HG02870 (cell line): ENCODE data around the gene TEX19.

ENCODE experiments used
- ATAC-seq: cut with Tn5 transposase; IDR thresholded peaks from one replicate; pipeline ENCODE4 v1.9.1; 2021; ENCODE audit warnings: mild to moderate bottlenecking, moderate library complexity; ENCODE audit not compliant: unreplicated experiment

Gene TEX19

GRCh38 chr17:82320956-82321927 is 37.8 kb upstream of the TEX19 start:
- ATAC-seq: no peak

DNA sequence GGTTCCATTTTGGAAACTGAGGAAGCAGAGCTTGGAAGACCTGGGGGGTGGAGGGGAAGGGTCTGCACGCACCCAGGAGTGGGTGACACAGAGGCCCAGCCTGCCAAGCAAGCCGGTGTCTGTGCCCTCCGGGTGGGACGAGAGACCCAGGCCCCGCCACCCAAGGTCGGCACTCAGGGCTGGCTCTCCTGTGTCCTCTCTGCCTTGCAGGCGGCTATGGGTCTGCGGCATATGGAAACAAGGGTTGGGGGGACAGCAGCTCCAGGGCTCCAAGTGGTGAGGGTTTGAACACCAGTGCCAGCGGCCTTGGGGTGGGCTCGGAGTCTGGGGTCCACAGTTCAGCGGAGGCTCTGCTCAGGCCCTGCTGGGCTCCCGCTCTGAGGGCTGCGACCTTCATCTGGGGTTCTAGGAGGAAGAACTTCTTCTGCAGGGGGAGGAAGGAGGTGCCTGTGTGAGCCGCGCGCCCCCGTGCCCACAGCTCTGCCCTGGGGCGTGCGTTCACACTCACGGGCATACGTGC is 37.0 kb upstream of the TEX19 start:
- ATAC-seq: no peak

- ATAC-seq: no peak
These were observed 36.3 kb upstream of the TEX19 start for GRCh38 chr17:82322526-82323453.

DNA sequence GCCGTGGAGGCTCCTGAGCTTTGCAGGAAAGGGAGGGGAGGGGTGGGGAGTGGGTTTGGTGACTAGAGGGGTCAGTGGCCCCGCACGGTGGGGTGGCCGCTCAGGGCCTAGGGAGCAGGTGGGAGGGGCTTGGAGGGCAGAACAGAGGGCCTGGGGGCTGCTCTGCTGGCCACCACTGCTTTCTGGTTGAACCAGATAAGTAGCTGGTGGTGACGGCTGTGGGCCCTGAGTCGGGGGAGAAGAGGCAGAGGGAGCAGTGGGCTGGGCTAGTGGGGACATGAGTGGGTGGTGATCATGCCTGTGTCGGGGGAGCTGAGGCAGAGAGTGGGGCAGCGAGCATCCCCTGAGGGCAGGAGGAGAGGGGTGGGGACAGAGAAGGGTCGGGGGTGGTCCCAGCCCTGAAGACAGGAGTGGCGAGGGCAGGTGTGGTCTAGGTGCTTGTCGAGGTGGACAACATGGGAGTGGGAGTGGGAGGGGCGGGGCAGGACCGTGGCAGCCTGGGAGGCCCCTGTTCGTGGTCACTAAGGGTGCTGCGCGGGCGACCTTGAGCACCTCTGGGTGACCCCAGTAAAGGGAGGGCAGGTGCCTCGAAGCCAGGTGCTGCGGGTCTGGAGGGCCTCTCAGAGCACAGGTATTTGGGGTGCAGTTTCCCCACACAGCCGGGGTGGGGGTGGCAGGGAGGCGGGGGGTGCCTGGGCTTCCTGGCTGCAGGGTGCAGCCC is 35.4 kb upstream of the TEX19 start:
- no peak for ATAC-seq

GRCh38 chr17:82324566-82325285 is 34.3 kb upstream of the TEX19 start:
- ATAC-seq: no peak

DNA sequence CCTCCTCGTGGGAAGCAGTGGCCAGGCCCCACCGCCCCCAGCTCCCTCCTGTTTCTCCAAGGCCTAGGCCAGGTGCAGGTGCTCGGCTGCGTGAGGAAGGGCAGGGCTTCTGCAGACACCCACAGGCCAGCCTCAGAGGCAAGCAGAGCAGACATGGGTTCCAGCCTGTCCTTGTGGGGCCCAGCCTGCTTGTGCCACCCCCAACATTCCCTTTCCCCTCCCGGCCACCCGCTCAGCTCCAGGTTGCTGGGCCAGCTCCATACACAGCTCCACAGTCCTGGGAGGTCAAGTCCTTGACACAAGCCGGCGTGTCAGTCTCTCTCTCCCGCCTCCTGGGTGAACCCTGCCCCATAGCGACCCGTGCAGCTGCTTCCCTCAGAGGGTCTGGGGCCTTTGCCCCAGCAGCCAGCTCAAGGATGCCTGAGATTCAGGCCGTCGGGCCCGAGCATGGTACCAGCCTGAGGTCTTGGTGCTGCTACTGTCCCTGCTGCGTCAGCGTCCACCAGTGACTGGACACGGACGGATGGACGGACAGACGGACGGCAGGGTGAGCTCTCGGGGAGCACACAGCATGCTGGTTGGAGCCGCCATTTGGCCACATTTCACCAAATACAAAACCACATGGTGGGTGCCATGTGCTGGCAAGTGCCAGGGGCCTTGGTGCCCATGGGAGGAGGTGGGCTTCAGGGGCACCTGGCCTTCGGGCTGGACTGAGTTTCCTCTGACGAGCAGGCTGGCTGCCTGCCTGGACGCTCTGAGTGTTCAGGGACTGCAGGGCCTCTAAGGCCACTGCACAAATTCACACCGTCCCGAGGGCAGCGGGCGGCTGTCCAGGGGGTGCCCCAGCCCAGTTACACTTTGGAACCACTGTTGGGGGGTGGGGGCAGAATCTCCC is 33.5 kb upstream of the TEX19 start:
- no peak for ATAC-seq

GRCh38 chr17:82327289-82327688 is 31.8 kb upstream of the TEX19 start:
- no peak for ATAC-seq

GRCh38 chr17:82327757-82328140 is 31.3 kb upstream of the TEX19 start:
- no peak for ATAC-seq

- no peak for ATAC-seq
These were observed 30.7 kb upstream of the TEX19 start for GRCh38 chr17:82328141-82328993.

DNA sequence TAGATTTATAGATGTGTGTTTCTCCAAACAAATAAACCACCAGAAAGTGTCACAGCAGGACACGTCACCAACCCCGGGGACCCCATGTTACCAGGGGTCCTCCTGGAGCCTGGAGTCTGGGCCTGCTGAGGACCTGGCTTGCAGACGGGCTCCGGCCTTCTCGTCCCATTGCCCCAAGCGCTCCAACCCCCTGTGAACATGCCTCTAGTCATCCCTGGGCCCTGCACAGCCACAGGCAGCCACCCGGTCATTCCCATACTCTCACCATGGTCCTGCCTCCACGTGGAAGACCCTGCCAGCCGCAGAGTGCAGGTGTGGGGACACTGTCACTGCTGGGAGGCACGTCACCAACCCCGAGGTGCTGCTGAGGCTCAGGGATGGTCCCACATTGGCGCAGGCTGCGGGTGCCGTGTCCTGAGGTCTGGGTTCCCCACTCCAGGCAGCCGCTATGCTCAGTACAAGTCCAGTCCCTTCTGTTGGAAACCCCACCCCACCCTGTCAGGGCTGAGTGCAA is 30.0 kb upstream of the TEX19 start:
- ATAC-seq: no peak

- ATAC-seq: no peak
These were observed 29.2 kb upstream of the TEX19 start for GRCh38 chr17:82329683-82330321.

GRCh38 chr17:82330322-82331239 is 28.5 kb upstream of the TEX19 start:
- no peak for ATAC-seq

DNA sequence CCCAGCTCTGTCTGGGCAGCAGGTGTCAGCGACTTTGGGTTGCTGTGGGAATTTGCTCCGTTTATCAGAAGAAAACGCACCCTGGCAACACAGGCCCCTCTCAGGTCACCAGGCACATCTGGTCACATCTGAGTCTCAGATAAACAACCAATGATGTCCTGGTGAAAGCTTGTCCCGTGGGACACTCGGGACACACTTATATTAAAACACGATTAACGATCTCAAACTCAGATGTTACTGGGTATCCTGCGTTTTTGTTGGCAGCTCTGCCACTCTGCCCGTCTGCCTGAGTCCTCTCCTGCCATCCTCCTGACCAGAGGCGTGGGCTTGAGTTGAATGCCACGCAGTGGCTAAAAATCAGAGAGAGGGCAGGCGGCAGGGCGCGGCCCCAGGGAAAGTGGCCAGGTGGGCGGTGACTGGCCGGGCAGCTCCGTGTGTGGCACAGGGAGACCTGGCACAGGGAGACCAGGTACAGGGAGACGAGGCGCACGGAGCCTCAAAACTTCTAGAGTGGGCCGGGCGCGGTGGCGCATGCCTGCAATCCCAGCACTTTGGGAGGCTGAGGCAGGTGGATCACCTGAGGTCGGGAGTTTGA is 27.6 kb upstream of the TEX19 start:
- no peak for ATAC-seq

DNA sequence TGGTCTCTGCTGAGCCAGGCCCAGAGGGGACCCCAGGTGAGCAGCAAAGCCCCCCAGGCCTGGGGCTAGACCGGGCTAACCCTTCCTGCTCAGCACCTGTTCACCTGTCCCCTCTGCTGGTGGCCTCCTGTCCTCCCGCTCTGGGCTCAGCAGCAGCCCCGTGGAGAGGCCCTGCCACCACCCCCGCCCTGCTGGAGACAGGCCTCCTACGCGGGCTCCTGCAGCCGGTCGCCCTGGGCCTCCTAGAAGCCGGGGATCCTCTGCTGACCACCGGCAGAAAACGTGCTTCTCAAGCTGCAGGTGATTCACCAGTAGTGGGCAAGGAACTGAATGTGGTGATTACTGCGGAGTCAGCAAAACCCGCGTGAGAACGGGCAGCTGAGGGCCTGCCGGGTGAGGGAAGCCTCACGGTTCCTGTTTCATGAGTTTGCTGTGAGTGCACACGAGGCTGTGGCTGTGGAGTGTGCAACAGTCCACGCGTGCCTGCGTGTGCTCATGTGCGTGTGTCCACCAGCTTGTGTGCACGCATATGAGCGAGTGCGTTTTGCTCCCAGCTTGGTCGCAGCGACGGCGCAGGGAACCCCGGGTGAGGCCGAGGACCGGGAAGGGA is 26.3 kb upstream of the TEX19 start:
- no peak for ATAC-seq

DNA sequence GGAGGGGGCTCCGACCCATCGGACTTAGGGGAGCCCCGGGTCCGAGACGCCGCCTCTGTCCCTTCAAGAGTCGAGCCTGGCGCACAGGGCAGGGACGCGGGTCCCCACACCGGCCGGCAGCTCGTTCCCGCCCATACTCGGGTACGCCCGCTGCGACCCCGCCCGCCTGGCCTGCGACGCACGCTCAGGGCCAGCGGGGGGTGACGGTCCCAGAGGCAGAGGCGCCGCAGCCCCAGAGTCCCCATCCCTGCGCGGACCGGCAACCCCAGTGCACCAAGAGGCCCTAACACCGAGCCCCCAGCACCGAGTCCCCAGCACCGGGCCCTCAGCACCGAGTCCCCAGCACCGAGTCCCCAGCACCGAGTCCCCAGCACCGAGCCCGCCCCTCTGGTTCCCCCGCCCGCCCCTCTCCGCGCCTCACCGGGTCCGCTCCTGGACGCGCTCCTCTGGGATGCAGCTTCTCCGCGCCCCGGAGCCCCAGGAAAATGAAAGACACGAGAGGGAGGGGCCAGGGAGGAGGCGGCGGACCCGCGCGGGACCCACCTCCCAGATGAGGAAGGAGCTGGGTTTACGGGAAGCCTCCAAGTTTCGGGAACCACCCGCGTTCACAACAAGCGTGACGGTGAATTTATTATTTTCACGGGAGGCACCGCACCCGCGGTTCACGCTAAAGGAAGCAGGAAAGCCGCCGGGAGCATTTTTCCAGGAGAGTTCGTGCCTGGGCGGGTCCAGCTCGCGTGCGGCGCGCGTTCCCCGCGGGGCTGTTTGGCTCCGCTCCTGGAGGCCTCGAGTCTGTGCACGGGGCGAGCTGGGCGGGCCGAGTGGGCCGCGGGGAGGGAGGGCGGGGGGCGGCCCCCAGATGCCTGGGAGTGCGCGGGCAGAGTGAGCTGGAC is 25.5 kb upstream of the TEX19 start, which contains the start of gene SECTM1:
TSS of gene SECTM1 (minus strand) at position 488 of the 893 bp plus-strand sequence. CDS start 6,526 bp downstream, outside the sequence.
- ATAC-seq: no peak
